Measurements from ENCODE around the gene PTH1R.

Gene PTH1R

DNA sequence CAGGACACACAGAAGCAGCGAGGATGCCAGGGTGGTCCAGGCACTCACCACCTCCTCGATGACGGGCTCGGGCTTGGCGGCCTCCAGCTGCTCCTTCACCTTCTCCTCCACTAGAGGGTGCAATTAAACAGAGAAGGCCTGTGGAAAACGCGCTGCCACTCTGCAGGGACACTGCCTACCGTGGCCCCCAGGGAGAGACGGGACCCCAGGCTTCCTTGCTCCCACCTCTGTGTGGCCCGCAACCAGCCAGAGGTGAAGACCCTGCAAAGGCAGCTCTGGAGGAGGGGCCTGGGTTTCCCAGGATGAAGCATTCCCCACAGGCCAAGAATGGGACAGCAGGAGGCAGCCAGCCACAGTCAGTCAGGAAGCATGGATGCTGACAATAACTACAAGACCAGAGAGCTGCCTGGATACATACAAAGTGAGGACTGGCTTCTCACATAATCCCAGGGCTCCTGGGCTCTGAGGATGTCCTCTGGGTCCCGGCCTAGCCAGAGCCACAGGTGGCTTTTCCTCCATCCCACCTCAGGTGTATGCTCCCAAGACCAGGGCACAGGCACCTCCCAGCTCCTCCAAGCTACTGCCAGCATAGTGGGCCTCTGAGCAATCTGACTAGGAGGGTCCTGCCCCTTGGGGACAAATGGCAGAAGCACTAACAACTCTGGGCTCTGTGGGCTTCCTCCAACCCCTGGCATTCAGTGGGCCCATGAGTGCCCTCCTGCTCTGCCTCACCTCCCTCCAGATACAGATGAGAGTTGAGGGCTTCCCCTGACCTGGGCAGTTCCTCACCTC lies 46.2 kb downstream of the PTH1R start:
- TF ChIP-seq, protein P1, sequence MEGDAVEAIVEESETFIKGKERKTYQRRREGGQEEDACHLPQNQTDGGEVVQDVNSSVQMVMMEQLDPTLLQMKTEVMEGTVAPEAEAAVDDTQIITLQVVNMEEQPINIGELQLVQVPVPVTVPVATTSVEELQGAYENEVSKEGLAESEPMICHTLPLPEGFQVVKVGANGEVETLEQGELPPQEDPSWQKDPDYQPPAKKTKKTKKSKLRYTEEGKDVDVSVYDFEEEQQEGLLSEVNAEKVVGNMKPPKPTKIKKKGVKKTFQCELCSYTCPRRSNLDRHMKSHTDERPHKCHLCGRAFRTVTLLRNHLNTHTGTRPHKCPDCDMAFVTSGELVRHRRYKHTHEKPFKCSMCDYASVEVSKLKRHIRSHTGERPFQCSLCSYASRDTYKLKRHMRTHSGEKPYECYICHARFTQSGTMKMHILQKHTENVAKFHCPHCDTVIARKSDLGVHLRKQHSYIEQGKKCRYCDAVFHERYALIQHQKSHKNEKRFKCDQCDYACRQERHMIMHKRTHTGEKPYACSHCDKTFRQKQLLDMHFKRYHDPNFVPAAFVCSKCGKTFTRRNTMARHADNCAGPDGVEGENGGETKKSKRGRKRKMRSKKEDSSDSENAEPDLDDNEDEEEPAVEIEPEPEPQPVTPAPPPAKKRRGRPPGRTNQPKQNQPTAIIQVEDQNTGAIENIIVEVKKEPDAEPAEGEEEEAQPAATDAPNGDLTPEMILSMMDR (IDR thresholded peaks at IDR 0.05; ENCODE audit: low read depth, low read length) = peak; percentile 84
- no peak for TF ChIP-seq EZH2phosphoT487 (IDR thresholded peaks at IDR 0.05; ENCODE audit: low read depth)
- Histone ChIP-seq H3K9ac (ENCODE audit: low read length) (no peak overlapping the region), H2AFZ (ENCODE audit: low read depth, low read length) (no peak overlapping the region), H3K79me2 (ENCODE audit: low read length) (peaks cover 44% of the 10 kb centered on the region), H3K4me2 (ENCODE audit: low read length) (no peak overlapping the region), H3K36me3 (replicated peaks; ENCODE audit: low read depth, low read length) (peaks cover 83% of the 10 kb centered on the region), H3K27me3 (ENCODE audit: low read depth, low read length) (no peaks in the 10 kb centered on the region), H3K9me3 (ENCODE audit: insufficient read depth, low read length) (no peaks in the 10 kb centered on the region), H3K4me3 (ENCODE audit: low read length) (no peak overlapping the region), H3K27ac (ENCODE audit: low read length) (peak overlapping the region; percentile 17; the same call in 1 of the 2 replicates), H4K20me1 (ENCODE audit: insufficient read depth, low read length) (no peaks in the 10 kb centered on the region), H3K4me1 (ENCODE audit: low read length) (peaks cover 41% of the 10 kb centered on the region)

DNA sequence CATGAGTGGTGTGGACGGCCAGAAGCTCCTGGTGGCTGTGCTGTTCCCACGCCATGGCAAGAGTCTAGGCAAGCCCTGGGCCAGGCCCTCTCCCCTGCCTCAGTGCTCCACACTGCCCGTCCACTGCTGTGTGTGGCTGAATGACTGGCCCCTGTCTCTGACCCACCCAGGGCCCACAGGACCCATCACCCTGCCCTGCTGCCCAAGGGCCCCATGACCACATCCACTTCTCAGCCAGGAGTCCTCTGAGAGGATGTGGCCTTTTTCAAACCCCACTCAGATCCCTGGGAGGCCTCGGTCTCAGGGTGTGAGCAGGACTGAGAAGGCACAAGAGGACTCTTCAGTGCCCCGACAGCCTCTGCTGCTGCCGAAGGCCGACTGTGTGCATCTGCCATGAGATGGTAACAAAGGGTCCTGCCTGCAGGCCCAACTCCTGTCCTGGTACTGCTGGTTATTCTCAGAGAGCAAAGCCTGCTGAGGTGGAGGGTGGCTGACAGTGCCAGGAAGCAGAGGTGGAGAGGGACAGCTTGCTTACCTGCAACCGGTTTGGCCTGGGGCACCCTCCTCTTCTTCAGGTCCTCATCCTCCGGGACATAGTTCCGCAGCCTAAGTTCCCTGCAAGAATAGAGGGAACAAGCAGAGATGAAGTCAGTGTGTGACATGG lies 47.5 kb downstream of the PTH1R start:
- no peak overlapping the region for H3K9ac ChIP-seq (ENCODE audit: low read length)
- H3K27ac ChIP-seq (ENCODE audit: low read length) = peak overlapping the region; percentile 98

DNA sequence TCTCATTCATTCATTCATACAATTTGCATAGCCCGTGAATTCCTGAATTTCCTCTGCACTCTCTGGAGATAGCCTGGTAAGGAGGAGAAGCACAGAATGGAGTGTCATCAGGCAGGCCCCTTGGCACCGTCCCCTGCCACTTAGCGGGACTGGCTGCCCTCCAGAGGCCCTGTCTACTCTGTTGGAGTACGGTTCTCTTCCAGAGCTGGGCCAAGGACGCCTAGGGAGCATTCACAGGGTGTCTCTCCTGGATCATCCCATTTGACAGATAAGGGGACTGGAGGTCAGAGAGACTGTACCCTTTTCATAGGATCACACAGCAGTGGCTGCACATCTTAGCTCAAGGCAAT lies 48.0 kb downstream of the PTH1R start:
- Histone ChIP-seq H4K20me1 (ENCODE audit: insufficient read depth, low read length) (no peaks in the 10 kb centered on the region), H3K4me1 (ENCODE audit: low read length) (peaks cover 59% of the 10 kb centered on the region), H2AFZ (ENCODE audit: low read depth, low read length) (no peak overlapping the region), H3K9me3 (ENCODE audit: insufficient read depth, low read length) (peaks cover 7% of the 10 kb centered on the region; the same call in 1 of the 2 replicates), H3K27me3 (ENCODE audit: low read depth, low read length) (no peaks in the 10 kb centered on the region), H3K36me3 (replicated peaks; ENCODE audit: low read depth, low read length) (peaks cover 76% of the 10 kb centered on the region), H3K27ac (ENCODE audit: low read length) (peak overlapping the region; percentile 98), H3K79me2 (ENCODE audit: low read length) (peaks cover 60% of the 10 kb centered on the region), H3K4me2 (ENCODE audit: low read length) (no peak overlapping the region), H3K4me3 (ENCODE audit: low read length) (no peak overlapping the region), H3K9ac (ENCODE audit: low read length) (peak overlapping the region; percentile 86; the same call in 1 of the 2 replicates)
- TF ChIP-seq, protein P1 (IDR thresholded peaks at IDR 0.05; ENCODE audit: low read depth, low read length) = no peak
- no peak for TF ChIP-seq EZH2phosphoT487 (IDR thresholded peaks at IDR 0.05; ENCODE audit: low read depth)

More for the DNA sequence above, 47.5 kb downstream of the PTH1R start:
- H3K4me1 ChIP-seq (ENCODE audit: low read length) = peaks cover 54% of the 10 kb centered on the region
- TF ChIP-seq, protein P1 (IDR thresholded peaks at IDR 0.05; ENCODE audit: low read depth, low read length) = no peak
- TF ChIP-seq EZH2phosphoT487 (IDR thresholded peaks at IDR 0.05; ENCODE audit: low read depth) = no peak
- peaks cover 55% of the 10 kb centered on the region for H3K79me2 ChIP-seq (ENCODE audit: low read length)
- no peaks in the 10 kb centered on the region for H4K20me1 ChIP-seq (ENCODE audit: insufficient read depth, low read length)
- no peaks in the 10 kb centered on the region for H3K27me3 ChIP-seq (ENCODE audit: low read depth, low read length)
- no peak overlapping the region for H3K4me3 ChIP-seq (ENCODE audit: low read length)
- H3K36me3 ChIP-seq (replicated peaks; ENCODE audit: low read depth, low read length) = peaks cover 80% of the 10 kb centered on the region
- no peak overlapping the region for H3K4me2 ChIP-seq (ENCODE audit: low read length)
- no peak overlapping the region for H2AFZ ChIP-seq (ENCODE audit: low read depth, low read length)
- H3K9me3 ChIP-seq (ENCODE audit: insufficient read depth, low read length) = peaks cover 7% of the 10 kb centered on the region; the same call in 1 of the 2 replicates

DNA sequence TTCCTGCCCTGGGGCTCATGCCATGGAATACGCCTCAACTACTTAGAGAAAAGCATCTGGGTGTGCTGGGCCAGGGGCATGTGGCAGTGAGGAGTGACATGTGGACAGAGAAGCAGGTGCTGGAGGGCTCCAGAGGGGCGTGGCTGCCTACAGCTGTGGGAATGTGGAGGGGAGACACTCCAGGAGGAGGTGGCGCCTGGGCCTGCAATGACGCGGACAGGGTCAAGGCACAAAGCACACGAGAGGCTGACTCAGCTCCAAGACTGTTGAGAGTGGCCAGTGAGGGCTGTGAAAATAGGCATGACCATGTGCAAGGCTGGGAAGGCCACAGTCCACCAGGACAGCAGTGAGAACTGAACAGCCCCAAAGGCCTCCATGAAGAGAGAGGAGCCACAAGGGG lies 48.5 kb downstream of the PTH1R start:
- Histone ChIP-seq H3K79me2 (ENCODE audit: low read length) (peaks cover 65% of the 10 kb centered on the region), H3K4me2 (ENCODE audit: low read length) (peak overlapping the region; percentile 86), H4K20me1 (ENCODE audit: insufficient read depth, low read length) (no peaks in the 10 kb centered on the region), H3K27me3 (ENCODE audit: low read depth, low read length) (no peaks in the 10 kb centered on the region), H3K36me3 (replicated peaks; ENCODE audit: low read depth, low read length) (peaks cover 75% of the 10 kb centered on the region), H3K27ac (ENCODE audit: low read length) (peak overlapping the region; percentile 98), H3K4me1 (ENCODE audit: low read length) (peaks cover 64% of the 10 kb centered on the region), H3K9me3 (ENCODE audit: insufficient read depth, low read length) (peaks cover 7% of the 10 kb centered on the region; the same call in 1 of the 2 replicates), H3K9ac (ENCODE audit: low read length) (peak overlapping the region; percentile 86), H2AFZ (ENCODE audit: low read depth, low read length) (no peak overlapping the region), H3K4me3 (ENCODE audit: low read length) (peak overlapping the region; percentile 60)
- TF ChIP-seq, protein P1 (IDR thresholded peaks at IDR 0.05; ENCODE audit: low read depth, low read length) = no peak
- no peak for TF ChIP-seq EZH2phosphoT487 (IDR thresholded peaks at IDR 0.05; ENCODE audit: low read depth)

Measured in OCI-LY3 (cell line).